Stimulated activated naive CD8-positive, alpha-beta T cell treated with anti-CD3 and anti-CD28 coated beads, Interleukin-15, Interleukin-2, amounts not matched to agents 100 ng/mL and 50 ng/mL, for 24 hours (primary cell): ENCODE measurements around the gene FAM110D.

Experiments used
- H3K27ac Mint-ChIP-seq: one replicate; pipeline ENCODE4 v1.8.0; 2021; ENCODE audit warnings: mild to moderate bottlenecking, mixed read lengths
- H3K27me3 Mint-ChIP-seq: one replicate; pipeline ENCODE4 v1.8.0; 2021; ENCODE audit warnings: mixed read lengths
- H3K36me3 Mint-ChIP-seq: one replicate; pipeline ENCODE4 v1.8.0; 2021; ENCODE audit warnings: low read depth, mixed read lengths
- H3K4me1 Mint-ChIP-seq: one replicate; pipeline ENCODE4 v1.8.0; 2021; ENCODE audit warnings: low read depth, mixed read lengths
- H3K4me3 Mint-ChIP-seq: one replicate; pipeline ENCODE4 v1.8.0; 2021; ENCODE audit warnings: mild to moderate bottlenecking, mixed read lengths
- H3K9me3 Mint-ChIP-seq: one replicate; pipeline ENCODE4 v1.8.0; 2021; ENCODE audit warnings: mixed read lengths

Gene FAM110D

DNA sequence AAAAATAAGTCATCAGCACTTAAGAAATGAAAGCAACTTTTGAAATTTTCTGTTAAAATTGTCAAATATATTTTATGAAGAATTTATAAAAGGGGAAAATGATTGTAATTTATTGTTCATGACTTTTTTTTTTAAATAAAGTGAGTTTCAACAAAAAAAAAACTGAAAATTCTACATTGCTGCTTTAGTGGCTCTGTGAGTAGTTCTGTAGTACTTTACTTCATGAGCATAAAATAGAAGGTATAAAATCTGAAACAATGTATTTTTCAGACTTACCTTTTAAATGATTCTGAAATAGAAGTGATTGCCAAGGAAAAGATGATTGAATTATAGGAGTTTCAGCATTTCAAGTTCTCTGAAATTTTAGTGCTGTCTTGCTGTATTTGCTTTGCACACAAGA, 33.5 kb upstream of the FAM110D start:
- Mint-ChIP-seq H3K9me3 (no peaks in the 10 kb centered on the region), H3K36me3 (peaks cover 24% of the 10 kb centered on the region), H3K27ac (peak overlapping the region; percentile 57), H3K27me3 (no peaks in the 10 kb centered on the region), H3K4me3 (no peak overlapping the region), H3K4me1 (peaks cover 65% of the 10 kb centered on the region)

DNA sequence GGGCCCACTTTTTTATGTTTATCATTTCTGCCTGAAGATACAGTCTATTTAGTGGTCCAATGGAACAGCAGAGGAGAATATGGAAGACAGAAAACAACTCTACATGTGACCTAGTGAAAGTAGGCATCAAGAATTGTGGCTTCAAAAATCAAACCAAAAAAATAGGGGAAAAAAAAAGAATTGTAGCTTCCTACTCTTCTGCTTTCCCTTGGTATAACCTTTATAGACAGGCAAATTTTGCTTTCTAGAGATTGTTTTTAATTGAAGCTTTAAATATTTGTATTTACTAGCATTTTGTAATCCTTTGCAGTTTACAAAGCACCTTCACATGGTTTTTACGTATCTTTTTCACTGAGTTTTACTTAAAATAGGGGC, 32.9 kb upstream of the FAM110D start:
- no peaks in the 10 kb centered on the region for H3K27me3 Mint-ChIP-seq
- H3K9me3 Mint-ChIP-seq, result no peaks in the 10 kb centered on the region
- H3K4me3 Mint-ChIP-seq, result peak overlapping the region; percentile 67
- peak overlapping the region; percentile 57 for H3K27ac Mint-ChIP-seq
- peaks cover 64% of the 10 kb centered on the region for H3K4me1 Mint-ChIP-seq
- peaks cover 23% of the 10 kb centered on the region for H3K36me3 Mint-ChIP-seq

DNA sequence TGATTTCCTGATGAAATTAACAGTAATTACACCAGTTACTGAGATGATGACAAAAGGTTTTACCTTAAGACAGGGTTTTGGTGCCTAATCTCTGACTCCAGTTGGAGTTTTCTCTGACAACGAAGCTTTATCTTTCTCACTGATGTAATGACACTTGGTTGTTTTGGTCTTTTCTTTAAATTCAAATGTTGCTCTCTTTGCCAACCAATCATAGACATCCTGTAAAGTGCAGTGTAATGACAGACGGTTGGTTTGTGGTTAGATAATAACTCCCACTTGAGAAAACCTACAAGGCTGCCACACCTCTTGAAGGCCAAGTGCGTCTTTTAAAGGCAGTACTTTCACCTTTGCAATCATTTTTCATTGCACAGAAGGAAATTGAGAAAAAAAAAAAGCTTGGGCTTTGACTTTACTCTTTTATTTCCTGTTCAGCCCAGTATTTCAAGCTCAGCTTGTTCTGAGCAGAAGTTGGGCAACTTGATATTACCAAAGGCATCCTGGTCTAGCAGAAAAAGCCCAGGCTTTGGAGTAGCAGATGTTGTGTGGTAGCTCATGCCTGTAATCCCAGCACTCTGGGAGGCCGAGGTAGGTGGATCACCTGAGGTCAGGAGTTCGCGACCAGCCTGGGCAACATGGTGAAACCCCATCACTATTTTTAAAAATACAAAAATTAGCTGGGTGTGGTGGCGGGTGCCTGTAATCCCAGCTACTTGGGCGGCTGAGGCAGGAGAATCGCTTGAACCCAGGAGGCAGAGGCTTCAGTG, 32.4 kb upstream of the FAM110D start:
- Mint-ChIP-seq H3K27ac (peak overlapping the region; percentile 57), H3K4me3 (peak overlapping the region; percentile 67), H3K4me1 (peaks cover 64% of the 10 kb centered on the region), H3K36me3 (peaks cover 23% of the 10 kb centered on the region), H3K27me3 (no peaks in the 10 kb centered on the region), H3K9me3 (no peaks in the 10 kb centered on the region)

DNA sequence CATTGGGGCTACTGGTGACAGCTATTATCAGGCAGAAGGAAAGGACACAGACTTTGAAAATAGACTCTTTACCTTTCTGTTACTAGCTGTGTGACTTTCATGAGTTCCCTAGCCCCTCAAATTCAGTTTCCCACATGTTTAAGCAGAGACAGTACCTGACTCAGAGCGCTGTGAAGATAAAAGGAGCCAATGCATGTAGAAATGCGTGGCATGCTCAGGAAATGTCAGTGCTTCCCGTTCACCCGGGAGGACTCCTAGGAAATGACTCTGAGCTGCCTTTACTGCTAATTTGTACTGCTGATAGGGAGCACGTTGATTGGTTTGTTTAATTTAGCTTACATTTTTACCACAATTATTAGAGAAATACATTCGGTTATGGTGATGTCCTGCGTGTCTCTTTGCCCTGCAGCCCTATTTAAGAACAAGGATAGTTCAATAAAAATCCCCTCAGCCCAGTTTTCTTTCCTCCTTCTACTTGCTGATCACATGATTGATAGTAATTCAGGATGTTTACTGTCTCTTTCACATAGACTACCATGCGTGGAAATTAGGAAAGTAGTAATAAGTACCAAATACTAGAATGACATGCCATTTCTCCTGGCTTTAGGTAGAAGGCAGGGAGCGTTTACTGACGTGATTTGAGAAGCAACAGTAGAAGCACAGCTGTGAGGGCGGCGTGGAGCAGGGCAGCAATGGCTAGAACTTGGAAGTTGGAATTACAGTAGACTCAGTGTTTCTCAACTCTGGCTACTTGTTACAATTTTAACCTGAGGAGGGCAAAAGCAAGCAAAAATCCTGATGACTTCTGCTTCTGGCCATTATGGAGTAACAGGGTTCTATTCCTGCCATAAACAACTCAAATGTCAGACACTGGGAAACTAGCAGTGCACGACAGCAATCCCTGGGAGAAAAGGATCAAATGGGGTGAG, 31.4 kb upstream of the FAM110D start:
- Mint-ChIP-seq H3K4me3 (peak overlapping the region; percentile 17), H3K36me3 (peaks cover 13% of the 10 kb centered on the region), H3K4me1 (peaks cover 60% of the 10 kb centered on the region), H3K9me3 (no peaks in the 10 kb centered on the region), H3K27ac (peak overlapping the region; percentile 56), H3K27me3 (no peaks in the 10 kb centered on the region)

DNA sequence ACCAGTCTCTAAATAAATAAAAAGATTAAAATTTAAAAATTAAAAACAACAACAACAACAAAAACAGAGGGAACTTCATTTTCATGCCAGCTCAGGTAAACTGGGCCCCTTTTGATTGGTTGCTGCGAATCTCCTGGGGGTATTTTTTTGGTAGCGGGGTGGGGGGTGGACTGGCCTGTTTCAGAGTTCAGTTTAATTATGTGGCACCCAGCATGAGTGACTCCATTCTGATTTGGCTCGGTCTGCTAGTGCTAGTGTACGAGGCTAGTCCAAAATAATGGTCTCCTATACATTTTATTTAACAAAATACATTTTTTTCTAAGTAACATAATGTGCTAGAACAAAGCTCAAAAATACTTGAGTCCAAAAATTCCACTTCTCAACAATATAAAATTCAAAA, 29.1 kb upstream of the FAM110D start:
- H3K9me3 Mint-ChIP-seq, result no peaks in the 10 kb centered on the region

DNA sequence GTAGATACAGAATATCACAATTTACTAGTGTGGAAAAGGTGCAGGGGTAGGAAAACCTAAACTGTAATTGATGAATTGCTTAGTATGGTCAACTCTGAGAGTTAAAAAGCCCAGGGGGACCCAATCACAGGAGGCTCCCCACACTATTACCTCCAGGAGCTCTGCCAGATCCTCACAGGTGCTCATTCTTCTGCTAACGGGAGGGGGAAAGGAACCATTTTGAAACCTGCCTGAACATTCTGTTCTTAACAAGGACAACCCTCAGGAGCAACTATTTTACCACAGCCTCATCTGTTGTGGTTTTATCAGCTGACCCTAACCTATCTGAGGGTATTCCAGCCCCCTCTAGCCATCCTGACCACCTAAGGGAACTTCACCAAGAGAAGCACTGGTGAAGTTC, 28.2 kb upstream of the FAM110D start:
- Mint-ChIP-seq H3K4me1 (peaks cover 30% of the 10 kb centered on the region), H3K36me3 (no peaks in the 10 kb centered on the region), H3K9me3 (no peaks in the 10 kb centered on the region), H3K4me3 (no peak overlapping the region), H3K27ac (no peak overlapping the region), H3K27me3 (no peaks in the 10 kb centered on the region)

More for the DNA sequence above, 29.1 kb upstream of the FAM110D start:
- no peak overlapping the region for H3K4me3 Mint-ChIP-seq
- peaks cover 37% of the 10 kb centered on the region for H3K4me1 Mint-ChIP-seq
- H3K27me3 Mint-ChIP-seq, result no peaks in the 10 kb centered on the region
- no peaks in the 10 kb centered on the region for H3K36me3 Mint-ChIP-seq
- no peak overlapping the region for H3K27ac Mint-ChIP-seq

DNA sequence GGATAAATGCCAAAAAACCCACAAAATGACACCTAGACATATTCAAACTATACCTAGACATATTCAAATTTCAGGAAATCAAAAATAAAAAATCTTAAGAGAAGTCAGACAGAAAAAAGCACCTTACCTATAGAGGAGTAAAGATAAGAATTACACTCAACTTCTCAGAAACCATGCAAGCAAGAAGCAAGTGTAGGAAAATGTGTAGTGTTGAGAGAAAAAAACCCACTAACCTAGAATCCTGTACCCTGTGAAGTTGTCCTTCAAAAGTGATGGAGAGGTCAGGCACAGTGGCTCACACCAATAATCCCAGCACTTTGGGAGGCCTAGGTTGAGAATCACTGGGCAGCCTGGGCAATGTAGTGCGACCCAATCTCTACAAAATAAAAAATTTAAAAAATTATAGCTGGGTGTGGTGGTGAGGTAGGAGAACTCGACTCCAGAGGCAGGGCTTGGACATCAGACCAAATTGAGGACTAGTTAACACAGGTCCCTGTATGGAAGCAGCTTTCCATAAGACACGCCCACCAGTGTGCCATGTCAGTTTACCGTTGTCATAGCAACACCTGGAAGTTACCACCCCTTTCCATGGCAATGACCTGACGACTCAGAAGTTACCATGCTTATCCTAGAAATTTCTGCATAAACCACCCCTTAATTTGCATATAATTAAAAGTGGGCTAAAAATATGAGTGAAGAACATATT, 26.6 kb upstream of the FAM110D start:
- H3K36me3 Mint-ChIP-seq, result no peaks in the 10 kb centered on the region
- H3K4me1 Mint-ChIP-seq, result peaks cover 16% of the 10 kb centered on the region
- no peak overlapping the region for H3K4me3 Mint-ChIP-seq

DNA sequence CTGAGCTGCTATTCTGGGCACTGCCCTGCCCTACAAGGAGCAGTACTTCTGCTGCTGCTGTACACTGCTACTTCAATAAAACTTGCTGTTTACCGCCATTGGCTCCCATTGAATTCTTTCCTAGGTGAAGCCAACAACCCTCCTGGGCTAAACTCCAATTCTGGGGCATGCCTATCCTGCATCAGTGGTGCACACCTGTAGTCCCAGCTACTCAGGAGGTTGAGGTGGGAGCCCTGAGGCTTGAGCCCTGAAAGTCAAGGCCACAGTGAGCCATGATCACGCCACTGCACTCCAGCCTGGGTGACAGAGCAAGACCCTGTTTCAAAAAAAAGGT, 26.1 kb upstream of the FAM110D start:
- Mint-ChIP-seq H3K4me1 (peaks cover 10% of the 10 kb centered on the region), H3K27ac (no peak overlapping the region), H3K4me3 (no peak overlapping the region), H3K27me3 (no peaks in the 10 kb centered on the region), H3K9me3 (no peaks in the 10 kb centered on the region), H3K36me3 (no peaks in the 10 kb centered on the region)

More for the DNA sequence above, 26.6 kb upstream of the FAM110D start:
- no peaks in the 10 kb centered on the region for H3K27me3 Mint-ChIP-seq
- no peak overlapping the region for H3K27ac Mint-ChIP-seq
- no peaks in the 10 kb centered on the region for H3K9me3 Mint-ChIP-seq

DNA sequence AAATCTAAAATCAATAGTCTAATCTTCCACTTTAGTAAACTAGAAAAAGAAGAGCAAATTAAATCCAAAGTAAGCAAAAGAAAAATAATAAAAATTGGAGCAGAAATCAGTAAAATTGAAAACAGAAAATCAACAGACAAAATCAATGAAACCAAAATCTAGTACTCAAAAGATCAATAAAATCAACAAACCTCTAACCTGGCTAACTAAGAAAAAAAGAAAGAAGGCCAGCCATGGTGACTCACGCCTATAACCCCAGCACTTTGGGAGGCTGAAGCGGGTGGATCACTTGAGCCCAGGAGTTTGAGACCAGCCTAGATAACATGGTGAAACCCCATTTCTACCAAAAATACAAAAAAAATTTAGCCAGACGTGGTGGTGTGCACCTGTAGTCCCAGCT, 24.4 kb upstream of the FAM110D start:
- peaks cover 13% of the 10 kb centered on the region for H3K4me1 Mint-ChIP-seq

DNA sequence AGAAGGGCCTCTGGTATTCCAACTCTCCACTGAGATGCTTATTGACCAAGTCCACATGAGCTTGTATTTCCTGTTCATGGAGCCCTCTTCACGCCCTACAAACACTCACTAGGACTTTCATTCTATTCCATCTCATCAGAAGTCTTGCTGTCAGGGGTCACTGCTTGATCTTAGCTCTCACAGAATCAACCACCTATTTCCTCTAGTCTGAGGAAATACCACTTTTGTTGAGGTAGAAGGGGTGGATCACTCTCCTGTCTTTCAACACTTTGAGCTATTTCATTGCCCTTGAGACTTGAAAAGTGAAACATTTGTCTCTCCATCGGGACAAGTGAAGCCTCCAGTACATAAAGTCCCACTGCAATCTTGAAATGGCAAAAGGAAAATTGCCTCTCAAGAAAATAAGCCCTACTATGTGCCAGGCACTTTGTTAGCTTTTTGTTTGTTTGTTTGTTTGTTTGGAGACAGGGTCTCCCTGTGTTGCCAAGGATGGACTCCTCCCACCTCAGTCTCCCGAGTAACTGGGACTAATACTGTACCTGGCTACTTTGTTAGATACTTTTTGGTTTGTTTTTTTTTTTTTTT, 19.8 kb upstream of the FAM110D start:
- H3K27me3 Mint-ChIP-seq, result no peaks in the 10 kb centered on the region
- H3K4me1 Mint-ChIP-seq, result peaks cover 8% of the 10 kb centered on the region
- H3K27ac Mint-ChIP-seq, result no peak overlapping the region

More for the DNA sequence above, 24.4 kb upstream of the FAM110D start:
- no peak overlapping the region for H3K27ac Mint-ChIP-seq
- no peaks in the 10 kb centered on the region for H3K36me3 Mint-ChIP-seq
- H3K27me3 Mint-ChIP-seq, result no peaks in the 10 kb centered on the region
- no peak overlapping the region for H3K4me3 Mint-ChIP-seq
- no peaks in the 10 kb centered on the region for H3K9me3 Mint-ChIP-seq

DNA sequence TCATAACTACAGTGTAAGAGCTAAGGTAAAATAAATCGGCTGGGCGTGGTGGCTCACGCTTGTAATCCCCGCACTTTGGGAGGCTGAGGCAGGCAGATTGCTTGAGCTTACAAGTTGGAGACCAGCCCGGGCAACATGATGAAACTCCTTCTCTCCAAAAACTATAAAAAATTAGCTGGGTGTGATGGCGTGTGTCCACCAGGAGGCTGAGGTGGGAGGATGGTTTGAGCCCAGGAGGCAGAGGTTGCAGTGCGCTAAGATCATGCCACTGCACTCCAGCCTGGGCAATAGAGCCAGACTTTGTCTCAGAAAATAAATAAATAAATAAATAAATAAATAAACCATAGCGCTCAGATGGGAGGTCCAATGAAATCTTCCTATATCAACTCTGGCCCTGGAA, 16.7 kb upstream of the FAM110D start:
- no peak overlapping the region for H3K4me3 Mint-ChIP-seq
- peaks cover 8% of the 10 kb centered on the region for H3K4me1 Mint-ChIP-seq
- no peaks in the 10 kb centered on the region for H3K36me3 Mint-ChIP-seq
- no peak overlapping the region for H3K27ac Mint-ChIP-seq
- H3K27me3 Mint-ChIP-seq, result no peaks in the 10 kb centered on the region
- H3K9me3 Mint-ChIP-seq, result no peaks in the 10 kb centered on the region

More for the DNA sequence above, 19.8 kb upstream of the FAM110D start:
- Mint-ChIP-seq H3K36me3 (no peaks in the 10 kb centered on the region), H3K9me3 (no peaks in the 10 kb centered on the region), H3K4me3 (no peak overlapping the region)

DNA sequence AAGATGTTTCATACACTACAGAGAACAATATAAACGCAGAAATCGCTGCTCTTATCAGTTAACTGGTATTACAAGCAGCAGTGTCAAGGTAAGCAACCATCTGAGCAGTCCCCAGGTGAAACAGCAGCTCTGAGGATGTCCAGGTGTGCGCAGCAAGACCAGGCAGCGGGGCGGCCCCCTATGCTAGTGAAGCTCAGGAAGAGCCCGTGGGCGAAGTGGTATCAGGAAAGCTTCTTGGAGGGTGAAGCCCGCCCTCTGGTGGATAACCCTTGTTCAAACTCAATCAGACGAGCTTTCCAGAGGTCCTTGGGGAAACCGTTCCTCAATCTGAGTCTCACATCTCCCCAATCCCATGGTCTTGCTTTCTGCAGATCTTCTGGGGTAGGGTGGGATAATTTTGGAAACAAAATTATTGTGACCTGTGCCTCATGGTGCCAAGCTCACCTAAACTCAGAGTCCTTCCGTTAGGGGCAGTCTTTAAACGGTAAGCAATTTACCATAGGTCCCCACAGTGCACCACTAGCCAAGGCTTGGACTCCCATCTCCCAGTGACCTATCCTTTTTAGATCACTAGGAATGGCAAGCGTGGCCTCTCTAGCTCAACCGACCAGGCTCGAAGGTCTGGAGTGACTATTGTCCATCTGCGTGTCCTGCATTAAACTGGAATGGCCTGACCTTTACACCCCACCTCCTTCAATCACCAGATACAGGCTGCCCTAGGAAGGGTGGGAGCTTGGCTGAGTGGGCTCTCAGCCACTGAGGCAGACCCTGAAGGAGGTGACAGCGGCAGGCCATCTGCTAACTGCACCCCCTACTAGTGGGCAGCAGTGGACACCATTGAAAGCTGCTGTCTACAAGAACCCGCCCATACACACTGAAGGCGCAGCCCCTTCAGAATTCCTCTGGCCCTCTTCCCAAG, 13.6 kb upstream of the FAM110D start:
- Mint-ChIP-seq H3K4me1 (no peaks in the 10 kb centered on the region), H3K4me3 (no peak overlapping the region), H3K9me3 (no peaks in the 10 kb centered on the region), H3K27ac (no peak overlapping the region), H3K36me3 (no peaks in the 10 kb centered on the region), H3K27me3 (no peaks in the 10 kb centered on the region)

DNA sequence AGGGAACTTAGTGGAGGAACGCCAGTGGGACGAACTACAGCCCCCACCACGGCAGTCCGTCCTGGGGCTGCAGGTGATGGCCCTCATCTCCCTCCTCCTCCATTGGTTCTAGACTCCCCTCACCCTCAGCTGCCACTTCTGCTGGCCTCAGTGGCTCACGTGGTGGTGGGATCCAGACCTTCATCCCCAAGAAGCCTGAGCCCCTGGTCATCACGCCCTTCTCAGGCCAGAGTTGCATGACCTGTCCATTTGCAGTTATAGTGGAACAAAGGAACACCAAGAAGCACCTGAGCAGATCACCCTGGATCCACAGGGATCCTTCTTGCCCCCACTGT, 13.0 kb upstream of the FAM110D start:
- no peaks in the 10 kb centered on the region for H3K9me3 Mint-ChIP-seq
- H3K27ac Mint-ChIP-seq, result no peak overlapping the region
- H3K4me3 Mint-ChIP-seq, result no peak overlapping the region
- H3K36me3 Mint-ChIP-seq, result no peaks in the 10 kb centered on the region
- no peaks in the 10 kb centered on the region for H3K4me1 Mint-ChIP-seq
- H3K27me3 Mint-ChIP-seq, result no peaks in the 10 kb centered on the region

DNA sequence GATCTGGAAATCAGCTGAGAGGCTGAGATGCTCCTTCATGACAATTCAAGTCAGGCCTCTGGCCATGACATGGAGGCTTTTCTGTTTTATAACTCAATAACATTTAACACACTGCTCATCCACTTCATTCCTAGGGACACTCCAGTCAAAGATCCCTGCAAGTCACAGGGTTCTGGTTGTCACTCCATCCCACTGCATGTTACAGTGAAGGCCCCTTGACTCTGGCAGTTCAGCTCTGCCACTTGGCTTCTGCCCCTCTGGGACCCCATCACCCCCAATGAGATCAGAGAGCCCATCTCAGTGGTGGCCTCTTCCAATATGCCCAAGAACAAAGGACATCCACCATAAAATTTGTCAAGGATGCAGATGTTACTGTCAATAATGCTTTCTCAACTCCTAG, 10.0 kb upstream of the FAM110D start:
- Mint-ChIP-seq H3K36me3 (no peaks in the 10 kb centered on the region), H3K4me3 (no peak overlapping the region), H3K27ac (no peak overlapping the region), H3K4me1 (no peaks in the 10 kb centered on the region), H3K9me3 (no peaks in the 10 kb centered on the region), H3K27me3 (no peaks in the 10 kb centered on the region)
